ENCODE data around the gene VEGFA. TPM values are rescaled to one million over a fixed set of nuclear protein-coding genes. Genes with fewer than 3 reads are reported as not detected.

The VEGFA gene
- total RNA-seq, 4 donors from 2014 or later: 510 to 1,437 (median 630) TPM

- H3K4me1 ChIP-seq: peaks cover 0 to 9% of the 10 kb centered on the region in 2 donors
- H3K9me3 ChIP-seq: no peaks in the 10 kb centered on the region
- no peak for TF ChIP-seq POLR2A (IDR thresholded peaks at IDR 0.05)
- TF ChIP-seq CTCF (IDR thresholded peaks at IDR 0.05): no peak
- H3K36me3 ChIP-seq: no peaks in the 10 kb centered on the region
- H3K27ac ChIP-seq: no peak overlapping the region
- 81 to 88% methylated on average over 2 of the region's 2 CpGs for WGBS, 2 donors
- no peak for DNase-seq
- H3K27me3 ChIP-seq: no peaks in the 10 kb centered on the region
- no peak overlapping the region for H3K4me3 ChIP-seq (replicated peaks in 1 of 3)
- intact Hi-C loops (cut with DNase I): loop anchor here (10.0 kb wide), 1 partner anchor 60 kb away; no protein-coding TSS in a partner anchor
Observed at GRCh38 chr6:43724354-43724753, 45.7 kb upstream of the VEGFA start.

GRCh38 chr6:43724914-43725642 lies 44.9 kb upstream of the VEGFA start:
- TF ChIP-seq CTCF (IDR thresholded peaks at IDR 0.05): no peak
- TF ChIP-seq POLR2A (IDR thresholded peaks at IDR 0.05): no peak
- intact Hi-C loops (cut with DNase I): loop anchor here (10.0 kb wide), 1 partner anchor 60 kb away; no protein-coding TSS in a partner anchor
- peak; percentile 46 to 47 for DNase-seq
- WGBS, 2 donors: 66 to 69% methylated on average over 4 to 17 of the region's 17 CpGs
- Histone ChIP-seq H3K9me3 (no peaks in the 10 kb centered on the region), H3K4me1 (peaks cover 0 to 9% of the 10 kb centered on the region in 2 donors), H3K27ac (no peak overlapping the region), H3K36me3 (no peaks in the 10 kb centered on the region), H3K4me3 (replicated peaks in 1 of 3) (no peak overlapping the region), H3K27me3 (no peaks in the 10 kb centered on the region)

GRCh38 chr6:43725643-43726580 lies 44.1 kb upstream of the VEGFA start:
- DNase-seq: no peak
- WGBS, 2 donors: 91 to 93% methylated on average over 7 of the region's 7 CpGs
- no peaks in the 10 kb centered on the region for H3K36me3 ChIP-seq
- no peaks in the 10 kb centered on the region for H3K9me3 ChIP-seq
- no peak overlapping the region for H3K27ac ChIP-seq
- H3K4me1 ChIP-seq: peaks cover 0 to 9% of the 10 kb centered on the region in 2 donors
- H3K27me3 ChIP-seq: no peaks in the 10 kb centered on the region
- H3K4me3 ChIP-seq (replicated peaks in 1 of 3): no peak overlapping the region
- no peak for TF ChIP-seq CTCF (IDR thresholded peaks at IDR 0.05)
- intact Hi-C loops (cut with DNase I): loop anchor here (10.0 kb wide), 1 partner anchor 61 kb away; no protein-coding TSS in a partner anchor

GRCh38 chr6:43727634-43728033 lies 42.4 kb upstream of the VEGFA start:
- no peaks in the 10 kb centered on the region for H3K36me3 ChIP-seq
- no peak for TF ChIP-seq POLR2A (IDR thresholded peaks at IDR 0.05)
- no peak for TF ChIP-seq CTCF (IDR thresholded peaks at IDR 0.05)
- peaks cover 0 to 9% of the 10 kb centered on the region in 2 donors for H3K4me1 ChIP-seq
- WGBS, 2 donors: 72 to 82% methylated on average over 3 of the region's 3 CpGs
- H3K9me3 ChIP-seq: no peaks in the 10 kb centered on the region
- no peaks in the 10 kb centered on the region for H3K27me3 ChIP-seq
- no peak overlapping the region for H3K27ac ChIP-seq
- intact Hi-C loops (cut with DNase I): loop anchor here (10.0 kb wide), 1 partner anchor 63 kb away; no protein-coding TSS in a partner anchor
- H3K4me3 ChIP-seq (replicated peaks in 1 of 3): no peak overlapping the region
- DNase-seq: no peak
